GM23338 (cell line): ENCODE data around the gene FBXO31. TPM values are rescaled to one million over a fixed set of nuclear protein-coding genes. Genes with fewer than 3 reads are reported as not detected.

Source experiments
- ATAC-seq: fragments of 200-7000 bp; cut with Tn5 transposase; 3 replicates; pipeline ENCODE4 v1.9.1; 2020
- DNase-seq: peaks from one replicate; pipeline ENCODE4 v3.0.0-alpha.2; 2015; ENCODE audit warnings: low spot score
- H2AFZ ChIP-seq: fragments of 200-600 bp; sonication (generic); 2 replicates; pipeline ENCODE4 v1.8.0; 2016; ENCODE audit warnings: antibody characterized with exemption, mild to moderate bottlenecking, moderate library complexity
- H3F3A ChIP-seq: fragments of 200-600 bp; sonication (generic); replicated peaks from 2 replicates; pipeline ENCODE4 v1.8.0; 2017; ENCODE audit warnings: antibody characterized with exemption, mixed run types, low read depth
- H3K27ac ChIP-seq: fragments of 200-600 bp; sonication (generic); 2 replicates; pipeline ENCODE4 v1.6.1; 2016; ENCODE audit warnings: low read depth
- H3K27me3 ChIP-seq: fragments of 200-600 bp; sonication (generic); 2 replicates; pipeline ENCODE4 v1.8.0; 2016; ENCODE audit warnings: mild to moderate bottlenecking, mixed run types, moderate library complexity; ENCODE audit not compliant: insufficient read depth
- H3K36me3 ChIP-seq: fragments of 200-600 bp; sonication (generic); 2 replicates; pipeline ENCODE4 v1.8.0; 2016; ENCODE audit warnings: mild to moderate bottlenecking; ENCODE audit not compliant: insufficient read depth
- H3K4me1 ChIP-seq: fragments of 200-600 bp; sonication (generic); 2 replicates; pipeline ENCODE4 v1.8.0; 2016; ENCODE audit warnings: mild to moderate bottlenecking, moderate library complexity; ENCODE audit not compliant: insufficient read depth
- H3K4me2 ChIP-seq: fragments of 200-600 bp; sonication (generic); 2 replicates; pipeline ENCODE4 v1.7.1; 2017; ENCODE audit warnings: mixed run types
- H3K4me3 ChIP-seq: fragments of 200-600 bp; sonication (generic); 2 replicates; pipeline ENCODE4 v1.6.1; 2016; ENCODE audit warnings: mixed run types
- H3K79me2 ChIP-seq: fragments of 200-600 bp; sonication (generic); replicated peaks from 2 replicates; pipeline ENCODE4 v1.8.0; 2017; ENCODE audit warnings: mild to moderate bottlenecking; ENCODE audit not compliant: insufficient read depth
- H3K9me2 ChIP-seq: fragments of 200-600 bp; sonication (generic); 2 replicates; pipeline ENCODE4 v1.8.0; 2017; ENCODE audit not compliant: insufficient read depth
- H4K20me1 ChIP-seq: fragments of 200-600 bp; sonication (generic); replicated peaks from 2 replicates; pipeline ENCODE4 v1.8.0; 2017; ENCODE audit warnings: mild to moderate bottlenecking; ENCODE audit not compliant: insufficient read depth
- H3K27ac Mint-ChIP-seq: 2 replicates; pipeline ENCODE4 v1.8.0; 2020; ENCODE audit warnings: inconsistent platforms, mild to moderate bottlenecking, moderate library complexity, mixed read lengths
- H3K27me3 Mint-ChIP-seq: 3 replicates; pipeline ENCODE4 v1.8.0; 2022; ENCODE audit warnings: low read depth, mild to moderate bottlenecking, moderate library complexity, mixed read lengths, inconsistent platforms; ENCODE audit not compliant: insufficient read depth, poor library complexity
- H3K36me3 Mint-ChIP-seq: 3 replicates; pipeline ENCODE4 v1.8.0; 2021; ENCODE audit warnings: low read depth, mild to moderate bottlenecking, inconsistent platforms, moderate library complexity, mixed read lengths
- H3K4me1 Mint-ChIP-seq: 3 replicates; pipeline ENCODE4 v1.8.0; 2020; ENCODE audit warnings: mild to moderate bottlenecking, inconsistent platforms, mixed read lengths
- H3K4me3 Mint-ChIP-seq: 3 replicates; pipeline ENCODE4 v1.8.0; 2021; ENCODE audit warnings: moderate library complexity, mild to moderate bottlenecking, inconsistent platforms, mixed read lengths
- H3K9me3 Mint-ChIP-seq: 3 replicates; pipeline ENCODE4 v1.8.0; 2020; ENCODE audit warnings: moderate library complexity, mild to moderate bottlenecking, inconsistent platforms, mixed read lengths
- CREB1 ChIP-seq: fragments of 250-450 bp; sonication (Bioruptor Pico); IDR thresholded peaks from 2 replicates; pipeline ENCODE4 v1.5.0; 2020; ENCODE audit warnings: low read depth, mild to moderate bottlenecking, moderate library complexity
- CTCF ChIP-seq, 2 experiments: fragments of 200-600 bp in 1 of 2; sonication (generic) in 1 of 2; conservative IDR thresholded peaks; 2 replicates each; pipeline versions ENCODE4 v1.5.1 to v1.6.1; 2016 to 2017; ENCODE audit warnings: antibody characterized with exemption in 2 of 2, low read depth in 2 of 2, mild to moderate bottlenecking in 2 of 2, moderate library complexity in 1 of 2
- ETS1 ChIP-seq: IDR thresholded peaks from 2 replicates; pipeline ENCODE4 v1.6.1; 2016; ENCODE audit warnings: antibody characterized with exemption
- EZH2 ChIP-seq: fragments of 200-600 bp; sonication (generic); IDR thresholded peaks from one replicate; pipeline ENCODE4 v1.8.0; 2017; ENCODE audit warnings: antibody characterized with exemption, mild to moderate bottlenecking, low read depth; ENCODE audit not compliant: unreplicated experiment
- EZH2phosphoT487 ChIP-seq: fragments of 200-600 bp; sonication (generic); IDR thresholded peaks from one replicate; pipeline ENCODE4 v1.8.1; 2018; ENCODE audit warnings: antibody characterized with exemption; ENCODE audit not compliant: unreplicated experiment
- JUNB ChIP-seq: IDR thresholded peaks from one replicate; pipeline ENCODE4 v1.6.1; 2016; ENCODE audit warnings: antibody characterized with exemption; ENCODE audit not compliant: unreplicated experiment
- NANOG ChIP-seq: IDR thresholded peaks from 2 replicates; pipeline ENCODE4 v1.6.1; 2016; ENCODE audit warnings: antibody characterized with exemption, borderline replicate concordance
- POLR2AphosphoS5 ChIP-seq: IDR thresholded peaks from 2 replicates; pipeline ENCODE4 v1.6.1; 2016; ENCODE audit warnings: antibody characterized with exemption, low read depth
- REST ChIP-seq: IDR thresholded peaks from one replicate; pipeline ENCODE4 v1.6.1; 2018; ENCODE audit warnings: antibody characterized with exemption; ENCODE audit not compliant: unreplicated experiment
- STAT1 ChIP-seq: IDR thresholded peaks from one replicate; pipeline ENCODE4 v1.6.1; 2016; ENCODE audit warnings: antibody characterized with exemption; ENCODE audit not compliant: unreplicated experiment
- ZNF114 ChIP-seq: fragments of 250-450 bp; sonication (Bioruptor Pico); IDR thresholded peaks from 2 replicates; pipeline ENCODE4 v1.5.0; 2020; ENCODE audit warnings: mild to moderate bottlenecking, moderate library complexity
- ZNF331 ChIP-seq: fragments of 250-450 bp; sonication (Bioruptor Pico); IDR thresholded peaks from 2 replicates; pipeline ENCODE4 v1.5.0; 2020; ENCODE audit warnings: low read depth, mild to moderate bottlenecking, moderate library complexity
- ZNF462 ChIP-seq: fragments of 250-450 bp; sonication (Bioruptor Pico); IDR thresholded peaks from 2 replicates; pipeline ENCODE4 v1.5.0; 2020; ENCODE audit warnings: mild to moderate bottlenecking, moderate library complexity
- polyA plus RNA-seq: library from polyadenylated mRNA; unstranded; fragments of >200 nt; fragmentation: Nextera tagmentation; extraction: Ambion mirVana; gene quantifications from 2 replicates; pipeline ENCODE4 v1.2.1, GENCODE V29; 2016
- total RNA-seq: library from RNA; depleted of rRNA; stranded (reverse); fragments of >200 nt; shearing (Covaris generic); gene quantifications from 2 replicates; pipeline ENCODE4 v1.2.3, GENCODE V29; 2014

FBXO31 gene
- total and polyA plus RNA-seq, 2 experiments from 2014 or later, result 7.0 to 23.8 TPM

GRCh38 chr16:87372305-87372704 is 11.3 kb downstream of the FBXO31 start:
- ATAC-seq, result no peak
- H3K79me2 ChIP-seq, result peaks cover 90% of the 10 kb centered on the region
- no peaks in the 10 kb centered on the region for H3F3A ChIP-seq
- H3K9me2 ChIP-seq, result no peaks in the 10 kb centered on the region
- Mint-ChIP-seq H3K36me3 (no peaks in the 10 kb centered on the region), H3K27me3 (no peaks in the 10 kb centered on the region), H3K27ac (no peak overlapping the region), H3K9me3 (no peaks in the 10 kb centered on the region), H3K4me1 (peaks cover 21% of the 10 kb centered on the region), H3K4me3 (no peak overlapping the region)
- no peak overlapping the region for H3K4me3 ChIP-seq
- H3K4me1 ChIP-seq, result no peaks in the 10 kb centered on the region
- no peak overlapping the region for H2AFZ ChIP-seq
- no peaks in the 10 kb centered on the region for H3K36me3 ChIP-seq
- DNase-seq, result no peak
- H3K27ac ChIP-seq, result no peak overlapping the region
- H3K4me2 ChIP-seq, result no peak overlapping the region
- TF ChIP-seq ZNF462 (CRISPR knock-in tag), result no peak
- TF ChIP-seq REST, result no peak
- TF ChIP-seq NANOG, result no peak
- TF ChIP-seq ETS1, result no peak
- no peak for TF ChIP-seq CREB1 (CRISPR knock-in tag)
- no peak for TF ChIP-seq ZNF114 (CRISPR knock-in tag)
- TF ChIP-seq EZH2phosphoT487, result no peak
- no peak for TF ChIP-seq POLR2AphosphoS5
- TF ChIP-seq EZH2, result no peak
- no peak for TF ChIP-seq STAT1
- TF ChIP-seq ZNF331 (CRISPR knock-in tag), result no peak
- TF ChIP-seq JUNB, result no peak
- no peak for TF ChIP-seq CTCF (conservative IDR thresholded peaks at IDR 0.05; ENCODE audit: low read depth in 2 of 2)
- peaks cover 30% of the 10 kb centered on the region; the same call in 1 of the 2 replicates for H4K20me1 ChIP-seq
- H3K27me3 ChIP-seq, result no peaks in the 10 kb centered on the region
